GM21423 (cell line): Measurements from ENCODE around the gene ARPC5L.
"Not testable (repeated sequence)": the region's sequence is repeated elsewhere in the genome, so short reads cannot be mapped to it uniquely, and the experiment has no call there.

Source experiments
- ATAC-seq: cut with Tn5 transposase; IDR thresholded peaks from one replicate; pipeline ENCODE4 v1.9.1; 2021; ENCODE audit warnings: mild to moderate bottlenecking, moderate library complexity; ENCODE audit not compliant: unreplicated experiment

Gene ARPC5L

GRCh38 chr9:124861342-124862229 is at the start of gene ARPC5L, which contains the start of gene RPL35:
TSS of gene ARPC5L (plus strand) at chr9:124862130. CDS start at chr9:124869291, 7,161 bp downstream.
TSS of gene RPL35 (minus strand) at chr9:124861957. CDS start at chr9:124861912, 45 bp downstream.
- peak; percentile 89 for ATAC-seq

GRCh38 chr9:124812441-124812876 is 49.5 kb upstream of the ARPC5L start:
- ATAC-seq: no peak

- no peak for ATAC-seq
Measured at GRCh38 chr9:124813041-124813440, 48.9 kb upstream of the ARPC5L start.

- ATAC-seq: no peak
Measured at GRCh38 chr9:124813501-124814163, 48.3 kb upstream of the ARPC5L start.

GRCh38 chr9:124814164-124814535 is 47.8 kb upstream of the ARPC5L start:
- ATAC-seq: no peak

GRCh38 chr9:124815601-124816000 is 46.3 kb upstream of the ARPC5L start:
- ATAC-seq: no peak

GRCh38 chr9:124818431-124819281 is 43.3 kb upstream of the ARPC5L start:
- no peak for ATAC-seq

- ATAC-seq: no peak
Measured at GRCh38 chr9:124820698-124821623, 41.0 kb upstream of the ARPC5L start.

GRCh38 chr9:124828489-124829333 is 33.2 kb upstream of the ARPC5L start:
- ATAC-seq: no peak

- no peak for ATAC-seq
Measured at GRCh38 chr9:124829334-124829669, 32.6 kb upstream of the ARPC5L start.

GRCh38 chr9:124830593-124830992 is 31.3 kb upstream of the ARPC5L start:
- ATAC-seq: no peak

GRCh38 chr9:124831642-124832364 is 30.1 kb upstream of the ARPC5L start:
- no peak for ATAC-seq

GRCh38 chr9:124834591-124834990 is 27.3 kb upstream of the ARPC5L start:
- no peak for ATAC-seq

GRCh38 chr9:124835026-124835557 is 26.8 kb upstream of the ARPC5L start:
- ATAC-seq: no peak

GRCh38 chr9:124838132-124838531 is 23.8 kb upstream of the ARPC5L start:
- ATAC-seq: not testable (repeated sequence)

- ATAC-seq: not testable (repeated sequence)
Measured at GRCh38 chr9:124838567-124839275, 23.2 kb upstream of the ARPC5L start.

- ATAC-seq: no peak
Measured at GRCh38 chr9:124839612-124840299, 22.2 kb upstream of the ARPC5L start.
